ENCODE data around the gene C3.

The C3 gene

GRCh38 chr19:6744381-6745301 lies 24.2 kb upstream of the C3 start:
- DNase-seq: no peak

DNA sequence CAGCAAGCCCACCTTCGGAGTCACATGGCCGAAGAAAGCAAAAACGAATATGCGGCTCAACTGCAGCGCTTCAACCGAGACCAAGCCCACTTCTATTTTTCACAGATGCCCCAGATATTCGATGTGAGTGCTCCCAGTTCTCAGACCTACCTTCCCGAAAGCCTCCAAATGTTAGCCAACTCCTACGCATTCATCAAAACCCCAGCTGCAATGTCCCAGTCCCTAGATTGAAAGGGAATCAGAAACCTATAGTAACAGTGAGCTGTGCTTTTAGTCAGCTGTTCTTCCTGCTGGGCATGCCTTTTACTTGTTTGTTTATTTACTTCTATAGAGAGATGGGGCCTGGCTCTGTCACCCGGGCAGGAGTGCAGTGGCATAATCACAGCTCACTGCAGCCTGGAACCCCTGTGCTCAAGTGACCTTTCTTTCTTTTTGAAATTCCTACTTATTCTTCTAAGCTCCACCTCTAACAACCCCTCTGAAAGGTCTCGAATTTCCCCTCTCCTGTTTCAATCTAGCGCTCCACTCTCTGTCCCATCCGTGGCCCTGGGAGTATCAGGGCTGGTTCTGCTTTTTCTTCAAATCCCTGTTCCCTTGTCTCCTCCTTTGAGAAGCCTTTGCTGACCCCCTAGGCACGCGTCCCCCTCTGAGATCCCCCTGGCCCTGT lies 23.4 kb upstream of the C3 start:
- no peak for DNase-seq

GRCh38 chr19:6743066-6743465 lies 22.6 kb upstream of the C3 start:
- no peak for DNase-seq

DNA sequence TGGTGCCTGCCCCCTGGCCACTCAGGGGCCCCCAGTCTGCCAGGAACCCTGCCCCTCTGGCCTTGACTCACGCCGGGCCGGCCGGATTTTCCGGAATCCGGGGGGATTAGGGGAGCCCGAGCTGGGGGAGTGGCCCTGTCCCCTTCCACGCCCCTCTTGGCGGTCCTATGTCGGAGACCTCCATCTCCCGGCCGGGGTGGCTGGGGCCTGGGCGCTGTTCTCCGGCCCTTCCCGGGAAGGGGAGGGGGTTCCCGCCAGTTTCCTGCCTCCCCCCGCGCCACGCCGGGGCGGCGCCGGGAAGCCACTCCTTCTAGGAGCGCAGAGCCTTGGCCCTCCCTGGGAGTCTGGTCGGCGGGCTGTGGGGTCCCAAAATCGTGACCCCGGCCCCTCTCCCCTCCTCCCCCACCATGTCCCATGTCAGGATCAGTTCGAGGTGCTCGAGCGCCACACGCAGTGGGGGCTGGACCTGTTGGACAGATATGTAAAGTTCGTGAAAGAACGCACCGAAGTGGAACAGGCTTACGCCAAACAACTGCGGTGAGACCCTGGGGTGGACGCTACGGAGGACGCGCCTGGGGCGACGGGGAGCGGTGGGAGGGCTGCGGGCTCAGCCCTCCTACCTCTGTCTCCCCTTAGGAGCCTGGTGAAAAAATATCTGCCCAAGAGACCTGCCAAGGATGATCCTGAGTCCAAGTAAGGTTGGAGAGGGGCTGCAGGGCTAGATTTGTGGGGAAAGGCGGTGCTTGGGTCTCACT lies 20.3 kb upstream of the C3 start:
- no peak for DNase-seq

DNA sequence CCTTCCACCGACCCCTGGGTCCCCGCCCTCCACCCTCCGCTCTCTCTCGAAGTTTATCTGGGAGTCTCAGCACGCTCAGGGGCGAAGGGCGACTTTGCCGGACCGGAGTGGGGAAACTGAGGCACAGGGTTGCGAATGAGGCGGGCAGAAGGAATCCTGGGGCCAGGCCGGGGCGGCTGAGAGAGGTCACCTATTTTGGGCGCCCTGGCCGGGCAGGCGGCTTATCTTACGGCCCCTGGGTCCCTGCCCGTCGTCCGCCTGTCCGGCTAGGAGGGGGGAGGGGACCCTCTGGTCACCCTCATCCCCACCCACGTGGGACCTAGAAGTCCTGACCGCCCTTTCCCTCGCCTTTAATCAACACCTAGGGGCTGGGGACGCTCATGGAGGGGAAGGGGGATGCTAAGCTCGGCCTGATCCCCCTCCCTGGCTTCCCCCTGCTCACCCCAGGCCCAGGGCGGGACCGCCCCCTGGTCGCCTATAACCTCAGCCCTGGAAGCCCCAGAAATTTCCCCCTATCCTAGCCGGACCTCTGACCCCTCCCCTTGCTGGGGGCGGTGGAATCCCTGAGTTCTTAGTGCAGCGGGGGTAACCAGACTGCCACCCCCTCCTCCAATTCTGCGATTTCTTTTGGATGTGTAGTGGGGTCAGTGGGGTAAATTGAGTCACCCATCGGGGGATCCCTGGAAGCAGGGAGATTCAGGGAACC lies 19.6 kb upstream of the C3 start:
- no peak for DNase-seq

- peak; percentile 81 for DNase-seq
Observed at GRCh38 chr19:6739390-6739882, 19.0 kb upstream of the C3 start, which contains the start of gene TRIP10. TSS of gene TRIP10 (plus strand) at chr19:6739680. CDS start at chr19:6739762, 82 bp downstream.

- DNase-seq: no peak
Observed at GRCh38 chr19:6738787-6739389, 18.4 kb upstream of the C3 start.

GRCh38 chr19:6737873-6738786 lies 17.7 kb upstream of the C3 start:
- no peak for DNase-seq

- DNase-seq: peak; percentile 99
Observed at GRCh38 chr19:6737284-6737872, 16.9 kb upstream of the C3 start, which contains the start of gene GPR108. TSS of gene GPR108 (minus strand) at chr19:6737580. CDS start at chr19:6737576, 4 bp downstream.

DNA sequence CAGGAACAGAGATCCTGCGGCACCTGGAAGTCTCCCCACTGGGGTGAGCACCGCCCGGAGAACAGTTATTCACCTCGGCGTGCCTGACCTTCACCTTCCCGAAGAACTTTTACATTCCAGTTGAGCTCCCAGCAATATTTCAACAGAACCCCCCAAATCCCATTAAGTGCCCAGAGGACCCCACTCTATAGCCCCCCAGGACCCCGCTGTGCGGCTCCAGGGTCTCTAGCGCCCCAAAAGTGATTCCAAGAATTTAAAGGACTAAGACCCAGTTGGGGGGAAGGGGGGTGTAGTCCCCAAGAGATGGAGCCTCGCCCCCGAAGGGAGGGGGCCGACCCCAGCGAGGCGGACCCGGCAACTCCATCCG lies 16.4 kb upstream of the C3 start:
- DNase-seq: no peak

GRCh38 chr19:6736169-6736916 lies 15.9 kb upstream of the C3 start:
- DNase-seq: peak; percentile 42

DNA sequence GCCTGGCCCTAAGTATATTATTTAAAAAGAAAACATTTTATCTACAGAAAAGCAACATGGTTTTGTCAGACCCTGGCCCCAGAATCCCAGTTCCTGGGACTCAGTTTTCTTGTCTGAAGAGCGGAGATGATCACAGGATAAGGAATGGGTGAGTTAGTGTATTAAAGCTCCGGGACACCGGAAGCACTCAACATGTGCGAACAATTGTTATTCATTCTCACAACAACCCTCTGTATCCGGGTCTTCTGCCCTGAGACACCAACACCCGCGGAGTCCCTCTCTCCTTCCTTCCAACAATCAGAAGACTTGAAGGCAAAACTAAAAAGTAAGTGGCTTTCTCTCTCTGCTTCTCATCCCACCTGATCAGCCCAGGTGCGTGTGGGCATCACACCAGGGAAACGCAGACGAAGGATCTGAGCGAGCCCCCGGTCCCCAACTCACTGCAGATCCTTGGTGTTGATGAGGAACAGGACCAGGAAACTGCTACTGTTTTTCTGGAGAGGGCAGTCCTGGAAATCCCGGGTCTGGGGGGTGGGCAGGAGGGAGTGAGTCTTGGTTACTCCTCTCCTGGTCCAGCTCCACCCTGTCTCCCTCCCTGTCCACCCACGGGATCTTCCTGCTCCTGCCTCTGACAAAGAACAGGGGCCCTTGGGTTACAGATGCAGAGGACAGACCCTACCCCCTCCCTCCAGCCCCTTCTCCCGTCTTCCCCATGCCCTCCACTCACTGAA lies 14.9 kb upstream of the C3 start:
- no peak for DNase-seq

DNA sequence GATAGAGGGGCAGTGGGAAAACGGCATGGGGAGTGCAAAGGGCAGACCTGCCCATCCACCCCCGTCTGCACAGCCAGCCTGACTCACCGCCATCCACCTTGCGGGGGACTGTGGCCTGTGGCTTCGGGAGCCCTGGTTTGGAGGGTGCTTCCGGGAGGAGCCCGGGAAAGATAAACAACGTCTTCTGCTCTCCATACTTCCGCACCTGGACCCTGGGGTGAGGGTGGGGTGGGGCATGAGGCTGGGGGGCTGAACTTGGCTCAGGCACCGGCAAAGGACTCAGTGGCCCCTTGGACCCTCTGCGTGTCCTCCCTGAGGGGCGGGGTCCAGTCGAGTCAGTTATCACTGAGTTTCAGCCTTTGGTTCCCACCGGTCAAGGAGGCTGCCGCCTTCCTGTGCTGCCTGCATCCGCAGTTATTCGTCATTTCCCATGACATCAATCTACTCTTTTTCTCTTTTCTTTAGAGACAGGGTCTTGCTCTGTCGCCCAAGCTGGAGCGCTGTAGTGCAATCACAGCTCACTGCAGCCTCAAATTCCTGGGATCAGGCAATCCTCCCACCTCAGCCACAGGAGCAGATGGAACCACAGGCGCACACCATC lies 13.7 kb upstream of the C3 start:
- no peak for DNase-seq

DNA sequence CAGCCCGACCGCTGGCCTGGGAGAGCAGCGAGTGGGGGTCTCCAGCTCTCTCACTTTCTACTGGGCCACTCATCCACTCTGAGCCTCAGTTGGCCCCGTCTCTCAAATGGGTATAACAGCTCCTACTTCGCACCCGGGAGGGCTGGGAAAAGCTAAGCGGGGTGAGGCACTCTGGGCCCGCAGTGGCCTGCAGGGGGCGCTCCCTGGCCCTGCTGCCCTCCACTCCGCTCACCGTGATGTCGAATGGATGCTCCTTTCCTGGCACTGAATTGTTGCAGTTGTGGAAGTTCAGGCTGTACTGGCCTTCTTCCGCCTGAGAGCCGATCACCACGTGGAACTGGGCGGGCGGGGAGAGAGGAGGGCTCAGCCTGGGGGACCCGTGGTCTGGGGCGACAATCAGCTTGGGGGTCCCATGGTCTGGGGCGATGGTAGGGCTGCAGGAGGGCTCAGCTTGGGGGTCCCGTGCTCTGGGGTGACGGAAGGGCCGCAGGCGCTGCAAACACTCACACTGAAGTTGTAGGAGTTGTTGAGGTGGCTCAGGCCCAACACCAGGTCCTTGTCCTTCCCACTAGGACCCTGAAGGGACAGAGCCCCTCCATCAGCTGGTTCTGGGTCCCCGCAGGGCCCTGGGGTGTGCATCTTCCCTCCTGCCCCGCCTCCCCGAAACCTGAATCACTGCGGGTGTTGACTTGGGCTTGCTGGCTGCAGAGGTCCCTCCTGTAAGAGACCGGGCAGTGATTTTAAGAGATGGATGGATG lies 13.1 kb upstream of the C3 start:
- no peak for DNase-seq

DNA sequence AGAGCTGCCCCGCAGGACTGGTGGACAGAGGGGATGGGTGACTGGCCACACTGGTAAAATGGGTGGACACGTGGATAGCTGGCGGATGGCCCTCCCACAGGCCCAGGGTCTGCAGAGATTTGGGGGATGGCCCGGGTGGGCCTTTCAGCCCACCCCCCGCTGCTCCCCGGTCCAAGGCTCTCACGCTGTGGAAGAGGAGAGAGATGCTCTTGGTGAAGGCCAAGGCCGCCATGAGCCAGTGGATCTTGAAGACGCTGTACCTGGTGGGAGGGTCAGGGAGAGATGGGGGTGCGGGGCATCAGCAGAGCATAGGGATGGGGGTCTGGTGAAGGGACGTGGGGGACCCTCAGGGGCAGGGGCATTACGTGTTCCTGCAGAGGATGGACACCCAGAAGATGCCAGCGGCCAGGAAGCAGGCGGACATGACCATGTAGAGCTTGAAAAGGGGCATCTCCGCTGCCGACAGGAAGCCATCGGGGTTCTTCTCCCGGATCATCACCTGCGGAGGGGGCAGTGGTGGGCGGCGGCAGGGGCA lies 12.4 kb upstream of the C3 start:
- no peak for DNase-seq

- DNase-seq: no peak
Observed at GRCh38 chr19:6731822-6732221, 11.4 kb upstream of the C3 start.

GRCh38 chr19:6730941-6731670 lies 10.7 kb upstream of the C3 start:
- no peak for DNase-seq

Data from activated gamma-delta T cell (primary cell).